B cell (primary cell): Measurements from ENCODE around the gene PLA2G2D. TPM values are rescaled to one million over a fixed set of nuclear protein-coding genes. Genes with fewer than 3 reads are reported as not detected.

Experiments used
- ATAC-seq: fragments of 200-7000 bp; cut with Tn5 transposase; one replicate; pipeline ENCODE4 v1.10.0; 2021; ENCODE audit warnings: low read depth, mild to moderate bottlenecking, moderate number of reproducible peaks, moderate library complexity
- CTCF ChIA-PET: fragments of 350-600 bp; sonication (Branson Sonifier 250); formaldehyde crosslinking; loops from one replicate; lab custom pipeline; 2021; ENCODE audit warnings: antibody characterized with exemption, inconsistent platforms; lab: Charles Lee
- POLR2A ChIA-PET: fragments of 350-600 bp; sonication (Branson Sonifier 250); formaldehyde crosslinking; loops from one replicate; lab custom pipeline; 2021; ENCODE audit warnings: antibody characterized with exemption; lab: Charles Lee
- DNase-seq: peaks from one replicate; pipeline ENCODE4 v3.0.0; 2013
- H2AFZ ChIP-seq: 2 replicates; pipeline ENCODE4 v1.6.1; 2012; ENCODE audit warnings: mild to moderate bottlenecking, low read depth, low read length; ENCODE audit not compliant: insufficient read depth, poor library complexity, severe bottlenecking
- H3K27ac ChIP-seq, 2 donors: 1 replicate in 1 of 2; 2 replicates in 1 of 2; pipeline ENCODE4 v1.5.1; 2012 to 2013; ENCODE audit warnings: low read length in 2 of 2, mild to moderate bottlenecking in 2 of 2, moderate library complexity in 1 of 2
- H3K27me3 ChIP-seq, 4 experiments: fragments of 200-600 bp in 1 of 4; sonication (generic) in 1 of 4; replicated peaks in 1 of 4; 1 replicate in 2 of 4; 2 replicates in 2 of 4; pipeline versions ENCODE4 v1.6.1 to v1.7.0; 2013 to 2016; ENCODE audit warnings: low read length in 3 of 4, mild to moderate bottlenecking in 2 of 4, mixed read lengths in 1 of 4, moderate library complexity in 1 of 4; ENCODE audit not compliant: insufficient read depth in 4 of 4, control insufficient read depth in 3 of 4; ENCODE audit errors: control extremely low read depth in 1 of 4
- H3K36me3 ChIP-seq, 2 experiments: replicated peaks in 1 of 2; 1 replicate in 1 of 2; 2 replicates in 1 of 2; pipeline versions ENCODE4 v1.6.1 to v1.7.1; 2013; ENCODE audit warnings: low read length in 1 of 2; ENCODE audit not compliant: insufficient read depth in 2 of 2, control insufficient read depth in 1 of 2; ENCODE audit errors: control extremely low read depth in 1 of 2, extremely low read depth in 1 of 2
- H3K4me1 ChIP-seq, 2 donors: fragments of 200-600 bp in 1 of 2; sonication (generic) in 1 of 2; 1 replicate in 1 of 2; 2 replicates in 1 of 2; pipeline versions ENCODE4 v1.5.1 to v1.6.1; 2013 to 2017; ENCODE audit warnings: low read length in 2 of 2; ENCODE audit not compliant: control insufficient read depth in 2 of 2, insufficient read depth in 2 of 2
- H3K4me2 ChIP-seq: replicated peaks from 2 replicates; pipeline ENCODE3; 2012; ENCODE audit warnings: mild to moderate bottlenecking, low read depth, low read length; ENCODE audit not compliant: poor library complexity, severe bottlenecking
- H3K4me3 ChIP-seq, 5 experiments: fragments of 200-600 bp in 1 of 5; sonication (generic) in 1 of 5; 1 replicate in 3 of 5; 2 replicates in 2 of 5; pipeline versions ENCODE4 v1.5.1 to v1.7.0; 2011 to 2016; ENCODE audit warnings: low read length in 4 of 5, mild to moderate bottlenecking in 4 of 5, low read depth in 2 of 5, control low read depth in 1 of 5, moderate library complexity in 1 of 5; ENCODE audit not compliant: insufficient read depth in 1 of 5; ENCODE audit errors: control extremely low read depth in 1 of 5, extremely low read depth in 1 of 5
- H3K79me2 ChIP-seq: fragments of 200-600 bp; sonication (generic); one replicate; pipeline ENCODE4 v1.6.0; 2016; ENCODE audit warnings: low read length; ENCODE audit not compliant: control insufficient read depth, insufficient read depth
- H3K9ac ChIP-seq: fragments of 200-600 bp; sonication (generic); 2 replicates; pipeline ENCODE4 v1.6.1; 2017; ENCODE audit warnings: mild to moderate bottlenecking, low read length, moderate library complexity
- H3K9me3 ChIP-seq, 3 donors: one replicate each; pipeline versions ENCODE4 v1.6.1 to v1.7.1; 2013; ENCODE audit warnings: low read length in 2 of 3; ENCODE audit not compliant: control insufficient read depth in 2 of 3, insufficient read depth in 1 of 3; ENCODE audit errors: control extremely low read depth in 1 of 3
- H4K20me1 ChIP-seq: 2 replicates; pipeline ENCODE4 v1.6.0; 2012; ENCODE audit warnings: mild to moderate bottlenecking, low read length; ENCODE audit not compliant: insufficient read depth, control insufficient read depth, poor library complexity, severe bottlenecking
- H3K27ac Mint-ChIP-seq: one replicate; pipeline ENCODE4 v1.8.0; 2021; ENCODE audit warnings: mixed read lengths
- H3K27me3 Mint-ChIP-seq: one replicate; pipeline ENCODE4 v1.8.0; 2021; ENCODE audit warnings: mixed read lengths
- H3K4me1 Mint-ChIP-seq: one replicate; pipeline ENCODE4 v1.8.0; 2021; ENCODE audit warnings: mixed read lengths
- H3K4me3 Mint-ChIP-seq: one replicate; pipeline ENCODE4 v1.8.0; 2021; ENCODE audit warnings: mixed read lengths
- H3K9me3 Mint-ChIP-seq: one replicate; pipeline ENCODE4 v1.8.0; 2022; ENCODE audit warnings: mixed read lengths; ENCODE audit not compliant: insufficient read depth
- CTCF ChIP-seq: fragments of 200-600 bp; IDR thresholded peaks from one replicate; pipeline ENCODE4 v1.8.0; 2022; ENCODE audit warnings: antibody characterized with exemption, mild to moderate bottlenecking
- EZH2 ChIP-seq: IDR thresholded peaks from 2 replicates; pipeline ENCODE4 v1.6.1; 2012; ENCODE audit warnings: borderline replicate concordance, low read depth, mild to moderate bottlenecking, moderate library complexity, low read length; ENCODE audit not compliant: insufficient read depth, poor library complexity, severe bottlenecking
- WGBS: methylation state at CpG from one replicate; pipeline ENCODE4 v1.1.5; 2013; ENCODE audit warnings: missing lambda C conversion rate; ENCODE audit not compliant: insufficient coverage; 5-methylcytosine and 5-hydroxymethylcytosine counted together
- intact Hi-C: fragments of 100-400 bp; cut with micrococcal nuclease; formaldehyde crosslinking; loops from one replicate; pipeline ENCODE4 v1.10.0; 2022
- polyA plus RNA-seq: library from polyadenylated mRNA; depleted of rRNA; stranded (reverse); fragments of >200 nt; gene quantifications from 2 replicates; pipeline ENCODE4 v1.2.3, GENCODE V29; 2012
- total RNA-seq, 2 donors: library from RNA; stranded (reverse); fragments of 120-200 nt in 1 of 2; gene quantifications; 1 replicate in 1 of 2; 2 replicates in 1 of 2; pipeline versions ENCODE4 v1.2.3 to v1.2.4, GENCODE V29; 2013 to 2022

Gene PLA2G2D
- total and polyA plus RNA-seq, 2 donors (not counting 1 experiment from before 2014, with no cell fraction given), result 2.3 to 2.8 TPM

- Histone ChIP-seq H2AFZ (no peak overlapping the region), H3K9me3 (peaks cover 0 to 4% (median 0%) of the 10 kb centered on the region in 3 donors), H3K4me3 (no peak overlapping the region), H3K36me3 (no peaks in the 10 kb centered on the region), H3K79me2 (no peaks in the 10 kb centered on the region), H3K9ac (no peak overlapping the region), H3K27ac (no peak overlapping the region), H3K27me3 (peaks cover 0 to 6% (median 0%) of the 10 kb centered on the region in 4 experiments), H3K4me2 (no peak overlapping the region), H4K20me1 (no peaks in the 10 kb centered on the region), H3K4me1 (no peaks in the 10 kb centered on the region)
- no peak for TF ChIP-seq EZH2
- no peak for TF ChIP-seq CTCF
- no peaks in the 10 kb centered on the region for H3K4me1 Mint-ChIP-seq
- H3K9me3 Mint-ChIP-seq, result no peaks in the 10 kb centered on the region
- ATAC-seq (no peak), DNase-seq (no peak)
- no peak overlapping the region for H3K4me3 Mint-ChIP-seq
- H3K27ac Mint-ChIP-seq, result no peak overlapping the region
- ChIA-PET POLR2A (no interaction called here), CTCF (no interaction called here)
- intact Hi-C loops, result no loop called here
- 95% methylated on average over 9 of the region's 9 CpGs for WGBS
- peaks cover 6% of the 10 kb centered on the region for H3K27me3 Mint-ChIP-seq
Observed at GRCh38 chr1:20141001-20141400, 21.7 kb upstream of the PLA2G2D start.

- peaks cover 0 to 4% (median 0%) of the 10 kb centered on the region in 3 donors for H3K9me3 ChIP-seq
- H3K9me3 Mint-ChIP-seq, result no peaks in the 10 kb centered on the region
- DNase-seq, result no peak
- no peak overlapping the region for H3K27ac Mint-ChIP-seq
- ATAC-seq, result no peak
- no peak overlapping the region for H3K4me3 ChIP-seq
- no peak overlapping the region for H3K4me3 Mint-ChIP-seq
- no peaks in the 10 kb centered on the region for H3K4me1 Mint-ChIP-seq
- ChIA-PET CTCF (no interaction called here), POLR2A (no interaction called here)
- H3K36me3 ChIP-seq, result no peaks in the 10 kb centered on the region
- peaks cover 0 to 6% (median 0%) of the 10 kb centered on the region in 4 experiments for H3K27me3 ChIP-seq
- no peaks in the 10 kb centered on the region for H4K20me1 ChIP-seq
- intact Hi-C loops, result no loop called here
- H2AFZ ChIP-seq, result no peak overlapping the region
- H3K79me2 ChIP-seq, result no peaks in the 10 kb centered on the region
- no peaks in the 10 kb centered on the region for H3K4me1 ChIP-seq
- H3K4me2 ChIP-seq, result no peak overlapping the region
- no peak overlapping the region for H3K9ac ChIP-seq
- WGBS, result 67% methylated on average over 13 of the region's 13 CpGs
- peaks cover 9% of the 10 kb centered on the region for H3K27me3 Mint-ChIP-seq
- TF ChIP-seq EZH2 (no peak), CTCF (no peak)
- no peak overlapping the region for H3K27ac ChIP-seq
Observed at GRCh38 chr1:20139776-20140612, 20.7 kb upstream of the PLA2G2D start.
